Inferior parietal cortex (tissue), 1 donor: ENCODE measurements around the gene PAPOLB.
"Not testable (repeated sequence)": the region's sequence is repeated elsewhere in the genome, so short reads cannot be mapped to it uniquely, and the experiment has no call there.

ENCODE experiments used
- DNase-seq: peaks from one replicate; pipeline ENCODE4 v3.0.0-alpha.2; 2016; ENCODE audit errors: extremely low spot score

Gene PAPOLB

DNA sequence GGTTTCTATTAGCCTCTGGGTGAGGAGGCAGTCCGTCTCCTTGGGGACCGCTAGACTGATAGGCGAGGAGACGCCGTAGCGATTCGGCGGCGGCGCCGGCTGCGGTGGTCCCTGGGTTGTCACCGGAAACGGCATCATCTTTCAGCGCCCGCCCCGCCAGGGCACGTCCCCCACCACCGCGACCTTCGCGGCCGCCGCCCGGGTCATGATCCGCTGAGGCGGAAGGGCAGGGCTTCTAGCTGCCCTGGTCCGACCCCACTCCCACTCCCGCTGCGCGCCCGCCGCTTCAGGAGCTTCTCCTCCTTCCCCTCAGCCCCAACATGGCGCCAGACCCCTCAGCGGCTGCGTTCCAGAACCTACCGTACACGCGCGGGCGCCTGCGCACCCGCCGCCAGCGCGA is at the start of gene PAPOLB:
Gene PAPOLB, minus strand, starts transcription at position 358 of the 400 bp plus-strand sequence. Its CDS starts 220 bp downstream, at position 138.
- no peak for DNase-seq

- DNase-seq: no peak
Observed at GRCh38 chr7:4911111-4911828, 49.4 kb upstream of the PAPOLB start.

- DNase-seq: no peak
Observed at GRCh38 chr7:4906682-4907081, 44.9 kb upstream of the PAPOLB start.

DNA sequence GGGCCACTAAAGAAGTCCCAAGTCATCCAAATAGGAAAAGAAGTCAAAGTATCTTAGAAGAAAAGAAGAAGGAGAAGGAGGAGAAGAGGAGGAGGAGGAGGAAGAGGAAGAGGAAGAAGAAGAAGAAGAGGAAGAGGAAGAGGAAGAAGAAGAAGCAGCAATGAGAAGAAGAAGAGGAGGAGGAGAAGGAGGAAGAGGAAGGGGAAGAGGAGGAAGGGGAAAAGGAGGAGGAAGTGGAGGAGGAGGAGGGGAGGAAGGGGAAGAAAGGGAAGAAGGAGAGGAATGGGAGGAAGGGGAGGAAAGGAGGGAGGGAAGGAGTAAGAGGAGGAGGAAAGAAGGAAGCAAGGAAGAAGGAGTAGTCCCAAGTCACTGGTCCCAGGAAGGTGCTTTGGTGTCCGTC is 43.3 kb upstream of the PAPOLB start:
- no peak for DNase-seq

GRCh38 chr7:4904346-4904745 is 42.5 kb upstream of the PAPOLB start:
- DNase-seq: no peak

DNA sequence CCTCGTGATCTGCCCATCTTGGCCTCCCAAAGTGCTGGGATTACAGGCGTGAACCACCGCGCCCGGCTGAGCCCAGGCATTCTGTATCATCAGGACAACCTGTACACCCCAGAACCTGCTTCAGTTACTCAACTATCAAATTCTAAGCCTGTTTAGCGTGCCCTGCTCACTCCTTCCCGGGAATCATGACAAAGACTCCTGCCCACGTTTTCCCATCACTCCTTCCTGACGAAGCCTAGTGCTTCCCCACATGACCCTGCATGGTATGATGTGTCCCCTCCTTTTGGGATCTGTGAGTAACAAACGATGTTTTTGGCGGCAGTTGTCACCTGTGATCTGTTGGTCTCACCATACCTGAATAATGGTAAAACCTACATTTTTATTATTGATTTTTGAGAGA is 33.9 kb upstream of the PAPOLB start:
- no peak for DNase-seq

GRCh38 chr7:4894482-4894881 is 32.7 kb upstream of the PAPOLB start:
- no peak for DNase-seq

DNA sequence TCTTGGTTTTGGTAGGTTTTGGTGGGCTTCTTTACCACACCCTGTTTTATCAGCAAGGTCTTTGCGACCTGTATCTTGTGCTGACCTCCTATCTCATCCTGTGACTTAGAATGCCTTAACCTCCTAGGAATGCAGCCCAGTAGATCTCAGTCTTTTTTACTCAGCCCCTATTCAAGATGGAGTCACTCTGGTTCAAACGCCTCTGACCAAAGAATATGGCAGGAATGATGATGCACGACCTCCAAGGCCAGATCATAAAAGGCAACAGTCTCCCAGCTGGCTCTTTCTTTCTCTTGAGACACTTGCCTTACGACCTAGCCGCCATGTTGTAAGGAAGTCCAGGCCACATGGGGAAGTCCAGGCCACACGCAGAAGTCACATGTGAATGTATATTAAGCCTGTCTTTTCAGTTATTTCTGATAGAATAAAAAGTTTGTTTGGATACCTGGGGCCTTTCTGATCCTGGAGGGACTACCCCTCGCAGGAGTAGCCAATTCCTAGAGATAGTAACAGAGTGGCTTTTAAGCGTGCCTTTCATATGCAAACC is 32.2 kb upstream of the PAPOLB start:
- no peak for DNase-seq

- DNase-seq: not testable (repeated sequence)
Observed at GRCh38 chr7:4893188-4893587, 31.4 kb upstream of the PAPOLB start.

- DNase-seq: not testable (repeated sequence)
Observed at GRCh38 chr7:4891522-4891921, 29.7 kb upstream of the PAPOLB start.

- DNase-seq: no peak
Observed at GRCh38 chr7:4889682-4890081, 27.9 kb upstream of the PAPOLB start.

DNA sequence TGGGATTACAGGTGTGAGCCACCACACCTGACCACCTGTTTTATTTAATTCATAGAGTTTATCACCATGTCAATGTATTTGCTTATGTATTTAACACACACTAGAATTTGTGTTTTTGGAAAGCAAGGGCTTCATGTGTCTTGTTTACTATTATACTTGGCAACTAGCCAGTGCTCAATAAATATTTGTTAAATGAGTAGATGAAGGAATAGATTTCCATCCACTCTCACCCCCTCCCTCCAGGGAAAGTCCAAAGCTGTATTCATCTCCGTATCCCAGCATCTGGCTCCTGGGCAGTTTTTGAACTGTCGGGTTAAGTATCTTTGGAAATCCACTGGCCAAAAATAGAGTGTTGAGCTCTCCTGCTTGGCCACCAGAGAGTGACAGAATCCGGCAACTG is 26.3 kb upstream of the PAPOLB start:
- no peak for DNase-seq

- no peak for DNase-seq
Observed at GRCh38 chr7:4886671-4887070, 24.8 kb upstream of the PAPOLB start.

- DNase-seq: no peak
Observed at GRCh38 chr7:4885317-4885807, 23.5 kb upstream of the PAPOLB start.

DNA sequence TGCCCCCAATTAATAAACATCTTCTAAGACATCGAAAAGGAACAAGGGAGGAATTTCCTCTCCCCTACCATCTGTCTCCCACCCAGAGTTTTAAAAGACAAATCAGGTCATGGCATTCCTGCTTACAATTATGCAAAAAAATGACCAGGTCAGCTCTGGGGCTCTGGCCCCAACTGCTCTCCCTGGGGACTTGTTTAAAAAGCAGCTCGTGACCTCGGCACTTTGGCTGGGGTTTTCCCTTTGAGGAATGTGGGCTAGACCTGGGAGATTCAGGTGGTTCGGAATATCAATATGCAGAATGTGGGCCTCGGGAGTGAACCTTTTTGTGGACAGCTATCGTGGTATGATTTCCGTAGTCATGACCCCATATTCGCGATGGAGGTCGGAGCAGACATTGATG is 22.3 kb upstream of the PAPOLB start:
- no peak for DNase-seq

DNA sequence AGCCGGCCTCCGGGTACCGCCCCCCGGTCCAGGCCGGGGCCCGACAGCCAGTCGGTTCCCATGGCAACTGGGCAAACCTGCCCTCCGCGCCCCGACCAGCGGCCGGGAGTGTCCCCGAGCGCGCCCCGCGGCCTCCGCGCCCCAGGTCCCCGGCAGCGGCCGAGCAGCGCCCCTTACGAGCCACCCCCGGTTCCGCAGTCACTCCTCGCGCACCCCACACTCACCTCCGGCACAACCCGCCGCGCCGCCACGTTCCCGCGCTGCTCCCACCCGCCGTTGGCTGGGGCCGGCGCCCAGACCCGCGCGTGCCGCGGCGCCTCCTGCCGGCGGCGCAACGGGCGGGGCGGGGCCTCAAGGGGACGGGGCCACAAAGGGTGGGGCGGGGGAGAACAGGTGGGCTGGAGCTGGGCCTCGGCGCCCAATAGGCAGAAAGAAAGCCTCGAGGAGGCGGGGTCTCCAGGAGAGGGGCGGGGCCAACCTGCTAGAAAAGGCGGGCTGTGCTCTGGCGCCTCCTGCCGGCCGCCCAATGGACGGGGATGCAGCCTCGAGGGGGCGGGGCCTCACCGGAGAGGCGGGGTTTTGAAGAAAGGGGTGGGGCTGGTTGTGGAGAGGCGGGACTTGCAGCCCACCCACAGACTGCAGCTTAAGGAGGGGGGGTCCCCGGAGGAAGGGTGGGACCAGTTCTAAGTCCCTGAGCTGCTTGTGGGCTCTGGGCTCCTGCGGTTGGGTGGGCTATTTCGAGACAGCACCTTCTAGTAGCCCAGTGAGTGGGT is 21.7 kb upstream of the PAPOLB start, which contains the start of gene RADIL:
Gene RADIL, minus strand, starts transcription at position 345 of the 773 bp plus-strand sequence. CDS start 5,577 bp downstream, outside the sequence.
- peak; percentile 76 for DNase-seq

- DNase-seq: no peak
Observed at GRCh38 chr7:4883033-4883371, 21.2 kb upstream of the PAPOLB start.

DNA sequence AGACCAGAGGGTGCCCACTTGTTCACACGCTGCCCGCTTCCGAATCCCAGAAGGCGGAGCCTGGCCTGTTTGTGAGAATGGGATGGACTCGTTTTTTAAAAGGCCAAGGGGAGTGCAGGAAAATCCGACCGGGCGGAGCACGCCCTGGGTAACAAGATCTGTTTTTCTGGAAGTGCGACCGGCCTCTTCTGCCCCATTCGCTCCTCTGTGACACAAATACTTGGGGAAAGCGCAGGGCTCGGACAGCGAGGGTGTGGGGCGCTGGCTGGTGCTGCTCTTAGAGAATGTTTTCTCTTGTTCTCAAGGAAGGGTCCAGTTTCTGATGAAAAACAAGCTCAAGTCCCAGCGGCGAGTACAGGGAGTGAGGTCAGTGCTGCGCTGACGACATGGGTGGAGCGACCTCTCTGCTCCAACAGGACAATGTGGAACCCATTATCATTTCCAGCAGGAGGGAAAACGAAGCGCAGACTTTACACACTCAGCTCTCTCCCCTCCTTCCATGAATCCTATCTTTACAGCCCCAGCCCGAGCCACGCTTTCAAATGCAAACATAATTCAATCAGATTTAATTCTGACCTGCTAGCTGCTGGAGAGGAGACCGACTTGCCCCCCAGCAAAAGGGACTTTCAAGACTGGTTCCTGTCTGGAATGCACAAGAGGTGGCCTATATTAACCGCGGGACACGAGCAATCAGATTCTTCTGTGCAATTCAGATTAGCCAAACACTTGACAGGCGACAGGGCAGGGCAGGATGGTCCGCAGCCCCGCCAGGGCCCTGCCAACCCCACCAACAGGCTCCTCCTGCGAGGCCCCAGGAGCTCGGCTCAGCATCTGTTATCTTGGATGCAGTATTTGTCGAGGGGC is 20.6 kb upstream of the PAPOLB start:
- DNase-seq: peak; percentile 27

DNA sequence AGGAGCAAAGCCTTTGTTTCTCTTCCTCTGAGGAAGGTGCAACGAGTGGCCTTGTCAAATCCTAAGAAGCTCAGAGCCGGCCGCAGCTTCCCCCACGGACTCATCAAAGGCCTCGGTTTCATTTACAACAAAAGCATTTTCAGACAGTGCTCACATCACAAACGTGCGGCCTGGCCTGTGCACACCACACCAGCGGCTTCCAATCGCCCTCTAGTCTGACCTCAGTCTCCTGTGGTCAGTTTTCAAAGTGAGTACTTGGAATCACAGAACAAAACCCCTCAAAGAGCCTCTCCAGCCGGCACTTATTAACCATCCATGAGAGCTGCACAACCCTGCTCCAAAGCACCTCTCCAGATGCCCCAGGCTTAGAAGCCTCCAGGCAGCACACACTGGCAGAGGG is 18.4 kb upstream of the PAPOLB start:
- DNase-seq: no peak

GRCh38 chr7:4879396-4880081 is 17.7 kb upstream of the PAPOLB start:
- no peak for DNase-seq
